ENCODE measurements around the gene MAP2. TPM values are rescaled to one million over a fixed set of nuclear protein-coding genes. Genes with fewer than 3 reads are reported as not detected.

Gene MAP2
- polyA plus RNA-seq, 1 donor (not counting 4 experiments of a cell fraction or from before 2014, with no cell fraction given), result 16.2 TPM

GRCh38 chr2:209578394-209579001 lies 154.7 kb downstream of the MAP2 start:
- no peak for TF ChIP-seq EZH2 (IDR thresholded peaks at IDR 0.05; ENCODE audit: low read length)
- TF ChIP-seq, protein P1, sequence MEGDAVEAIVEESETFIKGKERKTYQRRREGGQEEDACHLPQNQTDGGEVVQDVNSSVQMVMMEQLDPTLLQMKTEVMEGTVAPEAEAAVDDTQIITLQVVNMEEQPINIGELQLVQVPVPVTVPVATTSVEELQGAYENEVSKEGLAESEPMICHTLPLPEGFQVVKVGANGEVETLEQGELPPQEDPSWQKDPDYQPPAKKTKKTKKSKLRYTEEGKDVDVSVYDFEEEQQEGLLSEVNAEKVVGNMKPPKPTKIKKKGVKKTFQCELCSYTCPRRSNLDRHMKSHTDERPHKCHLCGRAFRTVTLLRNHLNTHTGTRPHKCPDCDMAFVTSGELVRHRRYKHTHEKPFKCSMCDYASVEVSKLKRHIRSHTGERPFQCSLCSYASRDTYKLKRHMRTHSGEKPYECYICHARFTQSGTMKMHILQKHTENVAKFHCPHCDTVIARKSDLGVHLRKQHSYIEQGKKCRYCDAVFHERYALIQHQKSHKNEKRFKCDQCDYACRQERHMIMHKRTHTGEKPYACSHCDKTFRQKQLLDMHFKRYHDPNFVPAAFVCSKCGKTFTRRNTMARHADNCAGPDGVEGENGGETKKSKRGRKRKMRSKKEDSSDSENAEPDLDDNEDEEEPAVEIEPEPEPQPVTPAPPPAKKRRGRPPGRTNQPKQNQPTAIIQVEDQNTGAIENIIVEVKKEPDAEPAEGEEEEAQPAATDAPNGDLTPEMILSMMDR (optimal IDR thresholded peaks at IDR 0.05 in 1 of 3, IDR thresholded peaks at IDR 0.05 in 1 of 3, conservative IDR thresholded peaks at IDR 0.05 in 1 of 3; ENCODE audit: extremely low read depth in 1 of 3, insufficient read depth in 2 of 3, low read length in 3 of 3), result no peak
- H2AFZ ChIP-seq (ENCODE audit: control insufficient read depth, low read length), result no peak overlapping the region
- no peaks in the 10 kb centered on the region for H4K20me1 ChIP-seq (ENCODE audit: control insufficient read depth, extremely low read depth, insufficient read depth, low read length)
- dilution Hi-C loops (cut with MboI; ENCODE audit: extremely low pct_ligation_motif_present, low sequenced_read_pairs), result no loop called here
- FAIRE-seq (no peak), DNase-seq (ENCODE audit: low read depth, low spot score) (no peak)
- no peak overlapping the region for H3K9ac ChIP-seq (ENCODE audit: control insufficient read depth, extremely low read depth, insufficient read depth, low read length)
- no peaks in the 10 kb centered on the region for H3K9me3 ChIP-seq (ENCODE audit: control insufficient read depth, low read depth, low read length)
- H3K27me3 ChIP-seq (ENCODE audit: control insufficient read depth, extremely low read depth, insufficient read depth, low read length), result no peaks in the 10 kb centered on the region
- no peak overlapping the region for H3K4me3 ChIP-seq (ENCODE audit: control insufficient read depth in 2 of 3, extremely low read depth in 1 of 3, insufficient read depth in 2 of 3, low read depth in 1 of 3, low read length in 3 of 3)
- H3K79me2 ChIP-seq (ENCODE audit: control insufficient read depth, insufficient read depth, low read length), result no peaks in the 10 kb centered on the region
- H3K9me1 ChIP-seq (ENCODE audit: control insufficient read depth, extremely low read depth, insufficient read depth, low read length), result no peaks in the 10 kb centered on the region
- H3K27ac ChIP-seq (ENCODE audit: control insufficient read depth, insufficient read depth, low read length), result no peak overlapping the region
- no peak overlapping the region for H3K4me2 ChIP-seq (ENCODE audit: control insufficient read depth, extremely low read depth, insufficient read depth, low read depth, low read length)
- H3K36me3 ChIP-seq (ENCODE audit: control insufficient read depth in 2 of 2, extremely low read depth in 1 of 2, insufficient read depth in 2 of 2, low read length in 2 of 2), result no peaks in the 10 kb centered on the region
- H3K4me1 ChIP-seq (ENCODE audit: control insufficient read depth, extremely low read depth, insufficient read depth, low read length), result no peaks in the 10 kb centered on the region

GRCh38 chr2:209579230-209579749 lies 155.4 kb downstream of the MAP2 start:
- H3K36me3 ChIP-seq (ENCODE audit: control insufficient read depth in 2 of 2, extremely low read depth in 1 of 2, insufficient read depth in 2 of 2, low read length in 2 of 2), result no peaks in the 10 kb centered on the region
- no peak overlapping the region for H3K9ac ChIP-seq (ENCODE audit: control insufficient read depth, extremely low read depth, insufficient read depth, low read length)
- no peaks in the 10 kb centered on the region for H3K79me2 ChIP-seq (ENCODE audit: control insufficient read depth, insufficient read depth, low read length)
- no peaks in the 10 kb centered on the region for H3K9me1 ChIP-seq (ENCODE audit: control insufficient read depth, extremely low read depth, insufficient read depth, low read length)
- H3K4me2 ChIP-seq (ENCODE audit: control insufficient read depth, extremely low read depth, insufficient read depth, low read depth, low read length), result no peak overlapping the region
- no peak overlapping the region for H3K4me3 ChIP-seq (ENCODE audit: control insufficient read depth in 2 of 3, extremely low read depth in 1 of 3, insufficient read depth in 2 of 3, low read depth in 1 of 3, low read length in 3 of 3)
- H3K27ac ChIP-seq (ENCODE audit: control insufficient read depth, insufficient read depth, low read length), result no peak overlapping the region
- H3K27me3 ChIP-seq (ENCODE audit: control insufficient read depth, extremely low read depth, insufficient read depth, low read length), result no peaks in the 10 kb centered on the region
- H2AFZ ChIP-seq (ENCODE audit: control insufficient read depth, low read length), result no peak overlapping the region
- no peak for DNase-seq (ENCODE audit: low read depth, low spot score)
- H4K20me1 ChIP-seq (ENCODE audit: control insufficient read depth, extremely low read depth, insufficient read depth, low read length), result no peaks in the 10 kb centered on the region
- H3K4me1 ChIP-seq (ENCODE audit: control insufficient read depth, extremely low read depth, insufficient read depth, low read length), result no peaks in the 10 kb centered on the region
- dilution Hi-C loops (cut with MboI; ENCODE audit: extremely low pct_ligation_motif_present, low sequenced_read_pairs), result no loop called here
- TF ChIP-seq, protein P1 (optimal IDR thresholded peaks at IDR 0.05 in 1 of 3, IDR thresholded peaks at IDR 0.05 in 1 of 3, conservative IDR thresholded peaks at IDR 0.05 in 1 of 3; ENCODE audit: extremely low read depth in 1 of 3, insufficient read depth in 2 of 3, low read length in 3 of 3), result no peak
- no peak for TF ChIP-seq EZH2 (IDR thresholded peaks at IDR 0.05; ENCODE audit: low read length)
- H3K9me3 ChIP-seq (ENCODE audit: control insufficient read depth, low read depth, low read length), result no peaks in the 10 kb centered on the region
- no peak for FAIRE-seq
